Activated T-cell treated with anti-CD3 and anti-CD28 coated beads for 24 hours (primary cell): Measurements from ENCODE around the gene MTURN.
"Not testable (repeated sequence)": the region's sequence is repeated elsewhere in the genome, so short reads cannot be mapped to it uniquely, and the experiment has no call there.

Source experiments
- DNase-seq: peaks from one replicate; pipeline ENCODE4 v3.0.0-alpha.2; 2020; ENCODE audit warnings: low read depth

Gene MTURN

DNA sequence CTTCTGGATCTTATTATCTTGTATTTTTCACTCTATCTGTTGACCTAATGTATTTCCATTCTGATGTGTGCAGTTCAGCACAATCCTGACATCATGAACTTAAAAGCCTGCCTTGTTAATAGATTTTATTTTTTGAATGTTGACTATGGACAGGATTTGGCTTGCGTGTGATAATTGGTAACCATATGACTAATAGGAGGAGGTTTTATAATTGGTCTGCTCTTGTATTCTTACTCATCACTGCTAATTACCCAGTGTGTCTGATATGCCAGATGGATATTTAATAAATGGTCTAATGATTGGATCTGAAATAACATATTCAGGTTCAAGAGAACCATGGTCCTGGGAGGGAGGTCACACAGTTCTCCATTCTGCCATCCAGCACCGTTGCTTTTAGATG lies 45.9 kb downstream of the MTURN start:
- no peak for DNase-seq

DNA sequence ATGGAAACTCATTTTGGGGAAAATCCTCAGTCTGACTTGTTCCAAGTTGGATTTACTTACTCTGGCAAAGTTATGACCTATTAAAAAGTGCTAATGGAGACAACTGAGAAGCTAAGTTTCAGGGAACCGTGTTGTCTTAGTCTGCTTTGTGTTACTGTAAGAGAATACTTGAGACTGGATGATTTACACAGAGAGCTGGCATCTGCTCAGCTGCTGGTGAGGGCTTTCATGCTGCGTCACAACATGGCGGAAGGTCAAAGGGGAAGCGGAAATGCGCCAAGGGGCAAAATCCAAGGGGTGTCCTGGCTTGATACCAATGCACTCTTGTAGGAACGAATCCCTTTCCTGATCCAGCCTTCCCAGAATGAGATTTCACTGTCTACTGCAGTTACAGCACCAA lies 46.4 kb downstream of the MTURN start:
- no peak for DNase-seq

DNA sequence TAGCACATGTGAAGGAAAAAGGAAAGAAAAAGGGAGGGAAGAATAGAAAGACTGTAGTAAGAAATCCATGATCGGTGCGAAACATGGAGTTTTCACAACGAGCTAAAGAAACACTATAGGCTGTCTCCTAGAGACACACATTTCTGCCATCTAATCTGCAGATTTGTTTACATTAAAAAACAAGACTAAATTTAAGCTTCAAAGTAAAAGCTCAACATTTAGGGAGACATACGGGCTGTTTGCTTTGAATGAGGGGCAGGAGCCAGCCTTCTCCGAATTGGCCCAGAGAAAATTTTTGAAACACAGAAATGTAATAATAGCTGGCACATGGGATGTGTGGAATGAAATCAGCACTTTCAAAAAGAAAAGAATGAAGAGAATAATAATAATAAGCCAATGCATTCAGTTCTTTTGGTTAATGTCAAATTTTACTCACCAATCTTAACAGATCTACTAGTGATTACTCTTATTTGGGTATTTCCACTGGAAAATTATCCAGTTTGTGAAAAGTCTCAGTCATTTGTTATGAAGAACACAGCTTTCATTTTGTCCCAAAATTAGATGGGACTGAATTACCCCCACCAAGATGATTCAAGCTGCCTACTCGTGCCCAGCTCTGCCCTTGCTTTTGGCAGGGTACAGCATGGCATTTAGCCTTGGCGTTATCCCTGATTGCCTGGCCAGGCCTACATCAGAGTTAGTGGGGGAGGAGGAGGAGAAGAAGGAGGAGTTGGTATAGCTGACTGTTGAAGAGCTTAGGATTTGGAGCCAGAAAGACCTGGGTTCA lies 47.1 kb downstream of the MTURN start:
- DNase-seq, result no peak

DNA sequence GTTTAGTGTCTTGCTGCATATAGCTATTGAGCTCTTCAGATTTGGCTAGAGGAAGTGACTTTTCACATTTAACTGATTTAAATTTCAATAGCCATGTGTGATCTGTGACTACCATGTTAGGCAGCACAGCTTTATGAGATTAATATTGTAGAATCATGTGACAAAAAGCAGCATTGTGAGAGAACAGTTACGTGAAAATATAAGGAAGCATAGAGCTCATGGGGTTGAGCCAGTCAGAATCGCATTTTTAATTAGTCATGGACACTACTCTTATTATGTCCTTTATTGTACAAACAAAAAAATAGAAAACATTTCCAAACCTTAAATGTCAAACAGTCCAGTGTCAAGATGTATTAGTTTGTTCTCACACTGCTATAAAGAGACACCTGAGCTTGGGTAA lies 48.0 kb downstream of the MTURN start:
- no peak for DNase-seq

DNA sequence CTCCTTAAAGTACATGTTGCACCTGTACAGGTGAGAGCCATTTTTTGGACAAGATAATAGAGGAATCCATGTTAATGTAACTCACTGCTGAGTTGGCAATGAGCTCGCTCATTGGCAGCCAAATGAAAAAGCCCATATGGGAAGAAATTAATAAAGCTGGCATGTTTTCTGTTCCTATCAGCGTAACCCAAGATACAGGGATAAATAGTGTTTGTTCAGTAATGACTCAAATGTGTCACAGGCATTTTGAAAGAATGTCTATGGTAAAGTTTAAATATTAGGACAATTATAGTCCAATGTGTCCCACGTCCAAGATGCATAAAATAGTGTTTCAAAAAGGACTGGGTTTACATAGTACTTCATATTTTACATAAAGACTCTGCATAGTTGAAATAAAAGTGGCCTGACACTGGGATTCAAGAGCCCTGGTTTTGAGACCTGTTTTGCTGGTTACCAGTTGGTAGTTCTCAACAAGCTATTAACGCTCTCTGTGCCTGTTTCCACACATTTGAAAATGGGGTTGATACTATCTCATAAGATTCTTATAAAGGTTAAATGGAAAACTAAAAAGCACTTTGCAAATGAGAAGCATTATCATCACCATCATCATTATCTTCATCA lies 49.1 kb downstream of the MTURN start:
- DNase-seq, result no peak

DNA sequence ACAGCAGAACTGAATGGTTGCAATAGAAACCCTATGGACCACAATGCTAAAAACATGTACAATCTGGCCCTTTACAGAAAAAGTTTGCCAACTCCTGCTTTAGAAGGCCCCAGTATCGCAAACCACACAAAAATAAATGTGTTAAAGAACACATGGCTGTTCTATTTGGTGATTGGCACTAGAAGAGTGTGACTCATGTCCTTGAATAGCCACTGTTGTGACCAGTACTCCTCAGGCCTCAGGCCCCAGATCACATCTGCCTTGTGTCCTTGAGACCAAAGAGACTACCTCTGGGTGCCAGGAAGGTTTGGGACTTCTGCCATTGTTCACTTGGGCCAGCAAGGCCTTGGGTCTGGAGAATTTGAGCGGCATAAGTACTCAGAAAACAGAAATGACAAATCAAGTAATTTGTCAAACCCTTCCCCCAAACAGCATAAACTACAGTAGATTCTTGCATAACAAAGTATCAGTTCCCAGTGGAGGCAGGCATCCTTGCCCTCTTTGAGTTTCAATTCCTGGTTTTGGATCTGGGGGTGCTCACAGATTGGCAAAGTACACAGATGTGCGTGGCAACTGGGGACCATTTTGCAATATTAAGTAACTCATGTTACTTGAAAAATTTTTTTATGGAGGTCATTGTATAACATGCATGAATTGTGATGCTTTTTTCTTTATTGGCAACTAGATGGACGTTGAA lies 50.2 kb downstream of the MTURN start:
- DNase-seq, result no peak

DNA sequence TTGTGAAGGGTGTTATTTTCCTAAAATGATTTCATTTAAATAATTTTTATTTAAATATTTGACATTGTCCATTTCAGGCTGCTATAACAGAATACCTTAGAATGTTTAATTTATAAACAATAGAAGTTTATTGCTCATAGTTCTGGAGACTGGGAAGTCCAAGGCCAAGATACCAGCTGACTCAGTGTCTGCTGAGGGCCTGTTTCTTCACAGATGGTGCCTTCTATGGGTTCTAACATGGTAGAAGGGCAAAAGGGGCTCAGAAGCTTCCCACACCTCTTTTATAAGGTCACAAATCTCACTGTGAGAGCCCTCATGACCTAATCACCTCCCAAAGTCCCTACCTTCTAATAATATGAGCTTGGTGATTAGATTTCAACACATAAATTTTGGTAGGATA lies 50.7 kb downstream of the MTURN start:
- no peak for DNase-seq

DNA sequence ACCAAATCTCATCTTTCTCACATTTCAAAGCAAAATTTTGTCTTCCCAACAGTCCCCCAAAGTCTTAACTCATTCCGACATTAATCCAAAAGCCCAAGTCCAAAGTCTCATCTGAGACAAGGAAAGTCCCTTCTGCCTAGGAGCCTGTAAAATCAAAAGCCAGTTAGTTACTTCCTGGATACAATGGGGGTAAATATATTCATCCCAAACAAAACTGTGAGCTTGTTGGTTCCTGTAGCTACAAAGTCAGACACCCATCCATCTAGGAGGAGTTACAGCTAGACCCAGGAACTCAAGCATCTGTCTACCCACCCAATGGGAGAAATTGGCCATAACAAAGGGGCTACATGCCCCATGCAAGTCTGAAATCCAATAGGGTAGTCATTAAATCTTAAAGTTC lies 51.9 kb downstream of the MTURN start:
- DNase-seq, result no peak

DNA sequence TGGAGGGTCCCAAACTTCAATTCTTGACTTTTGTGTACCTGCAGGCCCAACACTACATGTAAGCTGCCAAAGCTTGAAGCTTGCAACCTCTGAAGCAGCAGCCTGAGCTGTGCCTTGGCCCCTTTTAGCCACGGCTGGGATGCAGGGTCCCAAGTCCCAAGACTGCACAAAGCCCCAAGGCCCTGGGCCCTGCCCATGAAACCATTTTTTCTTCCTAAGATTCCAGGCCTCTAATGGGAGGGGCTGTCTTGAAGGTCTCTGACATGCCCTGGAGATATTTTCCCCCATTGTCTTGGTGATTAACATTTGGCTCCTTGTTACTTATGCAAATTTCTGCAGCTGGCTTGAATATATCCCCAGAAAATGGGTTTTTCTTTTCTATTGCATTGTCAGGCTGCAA lies 52.7 kb downstream of the MTURN start:
- no peak for DNase-seq

DNA sequence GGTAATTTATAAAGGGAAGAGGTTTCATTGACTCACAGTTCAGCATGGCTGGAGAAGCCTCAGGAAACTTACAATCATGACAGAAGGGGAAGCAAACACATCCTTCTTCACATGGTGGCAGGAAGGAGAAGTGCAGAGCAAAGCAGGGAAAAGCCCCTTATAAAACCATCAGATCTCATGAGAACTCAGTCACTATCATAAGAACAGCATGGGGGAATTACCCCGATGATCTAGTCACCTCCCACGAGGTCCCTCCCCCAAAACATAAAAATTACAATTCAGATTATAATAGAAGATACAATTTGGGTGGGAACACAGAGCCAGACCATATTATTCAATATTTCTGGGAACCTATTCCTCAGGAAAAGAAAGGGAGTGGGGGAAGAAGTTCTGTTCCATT lies 53.6 kb downstream of the MTURN start:
- not testable (repeated sequence) for DNase-seq

DNA sequence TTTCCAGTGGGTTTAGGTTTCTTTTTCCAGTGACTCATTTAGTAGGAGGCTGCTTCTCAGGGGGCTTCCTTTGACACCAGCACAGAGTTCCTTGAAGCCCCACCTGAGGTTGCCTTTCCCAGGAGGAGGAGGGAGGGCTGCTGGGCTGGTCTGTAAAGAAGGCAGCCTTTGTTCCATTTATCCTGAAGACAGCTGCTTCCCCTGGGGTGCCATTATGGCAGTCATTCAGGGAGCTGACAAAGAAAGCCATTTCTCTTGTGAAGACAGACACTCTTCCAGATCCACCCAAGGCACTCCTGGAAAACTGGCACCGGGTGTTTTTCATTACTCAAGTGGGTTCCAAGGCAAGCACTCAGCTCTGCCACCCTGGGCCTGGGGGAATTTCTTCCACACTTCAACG lies 54.0 kb downstream of the MTURN start:
- DNase-seq, result no peak

DNA sequence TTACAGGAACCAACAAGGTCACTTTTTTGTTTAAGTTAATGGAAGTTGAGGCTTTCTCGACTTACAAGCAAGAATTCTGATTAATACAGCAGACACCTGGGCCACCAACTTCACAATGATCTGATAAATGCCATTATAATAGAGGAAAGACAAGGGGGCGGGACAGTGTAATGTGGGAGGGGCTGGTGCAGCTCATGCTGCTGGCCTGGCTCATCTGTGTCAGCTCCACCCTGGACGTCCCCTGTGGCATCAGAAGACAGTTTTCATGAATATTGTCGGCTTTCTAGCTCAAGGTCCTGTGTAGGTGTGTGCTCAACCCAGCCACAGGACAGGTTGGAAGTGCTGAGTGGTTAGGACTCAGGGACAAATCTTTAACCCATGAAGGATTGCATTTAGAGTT lies 57.0 kb downstream of the MTURN start:
- no peak for DNase-seq

GRCh38 chr7:30193336-30193943 lies 58.7 kb downstream of the MTURN start:
- DNase-seq, result no peak

- DNase-seq, result no peak
Measured at GRCh38 chr7:30196408-30196807, 61.6 kb downstream of the MTURN start.

- DNase-seq, result no peak
Measured at GRCh38 chr7:30197438-30197837, 62.7 kb downstream of the MTURN start.

DNA sequence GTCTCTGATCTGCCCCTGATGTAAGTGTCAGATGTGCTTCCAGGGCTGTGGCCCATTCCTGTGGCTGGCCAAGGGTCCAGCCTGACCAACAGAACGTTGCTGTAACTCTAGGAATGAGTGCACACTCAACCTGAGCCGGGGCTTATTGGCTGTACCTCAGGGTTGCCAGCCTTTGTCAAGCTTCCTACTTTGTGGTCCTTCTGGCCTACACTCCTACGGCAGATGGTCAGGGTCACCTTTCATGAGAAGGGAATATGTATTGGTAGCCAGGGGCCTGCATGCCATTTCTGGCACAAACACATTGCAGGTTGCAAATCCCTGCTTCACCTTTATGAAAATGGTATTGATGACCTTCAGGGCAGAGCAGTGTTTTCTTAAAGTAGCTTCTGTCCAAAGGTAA lies 64.5 kb downstream of the MTURN start:
- no peak for DNase-seq

GRCh38 chr7:30200591-30200990 lies 65.8 kb downstream of the MTURN start:
- DNase-seq, result no peak

- no peak for DNase-seq
Measured at GRCh38 chr7:30201161-30201666, 66.4 kb downstream of the MTURN start.

GRCh38 chr7:30201921-30202320 lies 67.1 kb downstream of the MTURN start:
- no peak for DNase-seq

GRCh38 chr7:30202671-30203070 lies 67.9 kb downstream of the MTURN start:
- no peak for DNase-seq

GRCh38 chr7:30206491-30206890 lies 71.7 kb downstream of the MTURN start:
- DNase-seq, result no peak

DNA sequence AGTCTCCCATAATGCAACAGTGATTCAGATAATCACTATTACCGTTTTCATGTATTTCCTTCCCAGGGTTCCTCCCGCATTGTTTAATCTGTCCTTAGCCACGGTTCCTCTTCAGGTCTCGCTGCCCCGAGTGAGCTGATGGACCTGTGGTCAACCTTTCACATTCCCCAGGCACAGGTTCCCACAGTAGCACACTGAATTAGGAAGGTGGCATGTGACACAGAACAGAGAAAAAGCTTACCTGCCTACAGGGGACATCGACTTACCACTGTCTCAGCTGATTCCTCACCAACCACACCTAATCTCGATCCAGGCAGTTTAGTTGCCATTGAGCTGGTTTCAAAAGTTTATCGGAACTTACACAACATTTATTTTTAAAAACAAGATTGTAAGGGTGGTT lies 72.2 kb downstream of the MTURN start:
- DNase-seq, result no peak

DNA sequence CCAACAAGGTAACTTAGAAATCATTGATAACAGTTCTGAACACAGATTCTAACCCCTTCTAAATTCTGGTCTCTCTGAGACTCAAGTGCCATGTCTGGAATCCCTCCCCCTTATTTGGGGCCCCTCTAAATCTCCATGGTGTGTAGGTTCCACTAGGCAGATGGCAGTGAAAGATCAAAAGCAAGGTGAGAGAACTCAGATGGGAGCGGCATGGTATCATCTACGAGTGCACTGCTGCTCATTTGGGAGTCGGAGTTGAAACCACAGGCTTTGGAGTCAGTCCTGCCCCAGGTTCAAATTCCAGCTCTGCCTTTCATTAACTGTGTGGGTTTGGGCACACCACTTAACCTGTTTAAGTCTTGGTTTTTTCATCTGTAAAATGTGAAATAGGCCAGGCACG lies 72.6 kb downstream of the MTURN start:
- no peak for DNase-seq
